Naive thymus-derived CD8-positive, alpha-beta T cell (primary cell): ENCODE measurements around the gene SHISA6. TPM values are rescaled to one million over a fixed set of nuclear protein-coding genes. Genes with fewer than 3 reads are reported as not detected.
"Not testable (repeated sequence)": the region's sequence is repeated elsewhere in the genome, so short reads cannot be mapped to it uniquely, and the experiment has no call there.

Experiments
- ATAC-seq, 2 donors: fragments of 150-1000 bp; cut with Tn5 transposase in 1 of 2; sonication (Bioruptor Pico), chemical (Tn5 transposase) in 1 of 2; 1 replicate in 1 of 2; 2 replicates in 1 of 2; pipeline ENCODE4 v1.10.0; 2021; ENCODE audit warnings: mild to moderate bottlenecking in 2 of 2, moderate library complexity in 2 of 2
- POLR2A ChIA-PET: fragments of 350-600 bp; sonication (Branson Sonifier 250); formaldehyde crosslinking; loops from one replicate; lab custom pipeline; 2021; ENCODE audit warnings: antibody characterized with exemption; lab: Charles Lee
- DNase-seq, 10 donors: peaks; one replicate each; pipeline versions ENCODE4 v3.0.0 to v3.0.0-alpha.2; 2020 to 2022
- H3K27ac Mint-ChIP-seq, 10 donors: one replicate each; pipeline ENCODE4 v1.8.0; 2020 to 2022; ENCODE audit warnings: mild to moderate bottlenecking in 10 of 10, mixed read lengths in 10 of 10, moderate library complexity in 4 of 10, inconsistent platforms in 1 of 10
- H3K27me3 Mint-ChIP-seq, 5 donors: one replicate each; pipeline ENCODE4 v1.8.0; 2021 to 2022; ENCODE audit warnings: mixed read lengths in 5 of 5
- H3K36me3 Mint-ChIP-seq, 3 donors: one replicate each; pipeline ENCODE4 v1.8.0; 2020 to 2022; ENCODE audit warnings: mixed read lengths in 3 of 3, mild to moderate bottlenecking in 2 of 3, inconsistent platforms in 1 of 3
- H3K4me1 Mint-ChIP-seq, 4 donors: one replicate each; pipeline ENCODE4 v1.8.0; 2021 to 2022; ENCODE audit warnings: mixed read lengths in 4 of 4
- H3K4me3 Mint-ChIP-seq, 10 donors: one replicate each; pipeline ENCODE4 v1.8.0; 2020 to 2022; ENCODE audit warnings: mild to moderate bottlenecking in 10 of 10, mixed read lengths in 10 of 10, moderate library complexity in 6 of 10, inconsistent platforms in 1 of 10
- H3K9me3 Mint-ChIP-seq, 9 donors: one replicate each; pipeline ENCODE4 v1.8.0; 2020 to 2022; ENCODE audit warnings: mixed read lengths in 9 of 9, mild to moderate bottlenecking in 3 of 9, inconsistent platforms in 1 of 9, moderate library complexity in 1 of 9
- polyA plus RNA-seq, 3 donors: library from polyadenylated mRNA; unstranded; fragments of 300-500 nt; fragmentation: Illumina TruSeq; gene quantifications; one replicate each; pipeline ENCODE4 v1.2.3, GENCODE V29; 2021
- total RNA-seq, 8 experiments: library from RNA in 2 of 8; stranded (reverse) in 2 of 8; gene quantifications; one replicate each; pipeline ENCODE4 v1.2.3 and lab custom pipeline; 2021 to 2026

The SHISA6 gene
- total and polyA plus RNA-seq, 5 experiments from 2014 or later = not detected

DNA sequence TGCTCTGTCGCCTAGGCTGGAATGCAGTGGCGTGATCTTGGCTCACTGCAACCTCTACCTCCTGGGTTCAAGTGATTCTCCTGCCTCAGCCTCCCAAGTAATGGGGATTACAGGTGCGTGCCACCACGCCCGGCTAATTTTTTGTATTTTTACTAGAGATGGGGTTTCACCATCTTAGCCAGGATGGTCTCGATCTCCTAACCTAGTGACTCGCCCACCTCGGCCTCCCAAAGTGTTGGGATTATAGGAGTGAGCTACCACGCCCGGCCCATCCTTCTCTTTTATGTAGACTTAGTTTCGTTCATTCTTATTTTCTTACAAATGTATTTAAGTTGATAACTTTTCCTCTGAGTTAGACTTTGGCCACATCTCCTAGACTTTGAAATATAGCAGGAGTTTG, 75.4 kb downstream of the SHISA6 start:
- ATAC-seq, H3K4me1 Mint-ChIP-seq, H3K27ac Mint-ChIP-seq, DNase-seq, POLR2A ChIA-PET, H3K36me3 Mint-ChIP-seq, H3K4me3 Mint-ChIP-seq, H3K9me3 Mint-ChIP-seq: not testable (repeated sequence)
- peaks cover 0 to 16% (median 7%) of the 10 kb centered on the region in 5 donors for H3K27me3 Mint-ChIP-seq

DNA sequence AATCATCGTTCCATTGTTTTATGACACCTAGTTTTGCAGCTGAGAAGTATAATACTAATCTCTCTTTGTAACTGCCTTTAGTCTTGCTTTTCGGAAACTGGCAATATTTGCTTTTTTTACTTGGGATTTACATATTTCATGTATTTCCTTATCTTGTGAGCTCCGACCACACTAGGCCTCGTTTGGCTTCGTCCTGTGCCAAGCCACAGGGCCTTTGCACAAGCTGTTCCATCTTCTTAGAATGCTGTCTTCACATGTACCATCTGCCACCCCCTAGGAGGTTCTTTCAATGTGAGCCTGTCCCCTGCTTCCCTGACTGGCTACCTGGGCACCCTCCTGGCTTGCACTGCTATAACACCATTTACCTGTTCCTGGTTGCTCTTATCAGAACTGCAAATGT, 77.2 kb downstream of the SHISA6 start:
- Mint-ChIP-seq H3K27me3 (peaks cover 0 to 16% (median 10%) of the 10 kb centered on the region in 5 donors), H3K4me3 (no peak overlapping the region), H3K9me3 (peaks cover 0 to 5% (median 0%) of the 10 kb centered on the region in 9 donors), H3K36me3 (no peaks in the 10 kb centered on the region), H3K4me1 (no peaks in the 10 kb centered on the region), H3K27ac (no peak overlapping the region)
- no peak for ATAC-seq
- POLR2A ChIA-PET = no interaction called here
- DNase-seq = no peak

DNA sequence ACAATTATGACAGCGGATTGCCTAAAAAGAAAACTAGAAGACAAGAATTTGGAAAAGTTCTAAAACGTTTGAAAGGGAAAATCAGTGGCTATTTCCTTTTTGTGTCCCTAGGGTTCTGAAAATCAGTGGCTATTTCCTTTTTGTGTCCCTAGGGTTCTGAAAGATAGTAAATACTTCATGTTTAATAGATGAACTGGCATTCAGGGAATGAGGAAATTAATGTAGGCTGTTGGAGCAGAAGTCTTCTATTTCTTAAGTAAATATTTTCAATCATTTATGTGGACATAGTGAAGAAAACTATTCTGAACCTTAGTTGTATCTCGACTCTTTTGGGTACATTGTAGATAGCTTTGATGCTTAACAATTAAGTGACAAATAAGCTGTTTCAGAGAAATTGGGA, 78.9 kb downstream of the SHISA6 start:
- H3K4me1 Mint-ChIP-seq = no peaks in the 10 kb centered on the region
- no peaks in the 10 kb centered on the region for H3K36me3 Mint-ChIP-seq
- DNase-seq (no peak), ATAC-seq (no peak)
- H3K27ac Mint-ChIP-seq = no peak overlapping the region
- peaks cover 0 to 8% (median 0%) of the 10 kb centered on the region in 9 donors for H3K9me3 Mint-ChIP-seq
- H3K4me3 Mint-ChIP-seq = no peak overlapping the region
- POLR2A ChIA-PET = no interaction called here
- peaks cover 0 to 16% (median 10%) of the 10 kb centered on the region in 5 donors for H3K27me3 Mint-ChIP-seq

DNA sequence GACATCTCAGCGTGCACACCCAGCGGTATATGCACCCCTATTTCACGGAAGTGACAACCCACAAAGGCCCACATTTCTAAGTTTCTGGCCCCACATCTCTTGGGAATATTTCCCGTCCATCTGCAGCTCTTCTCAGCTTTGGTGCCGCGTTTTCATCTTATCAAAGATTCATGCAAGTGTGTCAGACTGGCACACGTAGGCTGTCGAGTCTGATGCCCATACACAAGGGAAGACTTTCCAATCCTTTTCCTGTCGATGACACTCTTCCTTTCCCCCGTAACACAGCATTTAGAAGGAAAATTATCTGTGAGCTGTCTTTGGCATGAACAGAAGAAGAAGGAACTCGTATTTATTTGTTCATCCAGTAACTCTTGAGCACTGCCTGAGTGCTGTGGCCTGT, 83.0 kb downstream of the SHISA6 start:
- H3K9me3 Mint-ChIP-seq = peaks cover 0 to 8% (median 3%) of the 10 kb centered on the region in 9 donors
- no peak for ATAC-seq
- no peaks in the 10 kb centered on the region for H3K4me1 Mint-ChIP-seq
- no peak for DNase-seq
- H3K27me3 Mint-ChIP-seq = peaks cover 0 to 15% (median 10%) of the 10 kb centered on the region in 5 donors
- no peak overlapping the region for H3K27ac Mint-ChIP-seq
- H3K4me3 Mint-ChIP-seq = no peak overlapping the region
- POLR2A ChIA-PET = no interaction called here
- no peaks in the 10 kb centered on the region for H3K36me3 Mint-ChIP-seq

- DNase-seq = no peak
- Mint-ChIP-seq H3K27ac (no peak overlapping the region), H3K27me3 (peaks cover 0 to 13% (median 6%) of the 10 kb centered on the region in 5 donors), H3K36me3 (no peaks in the 10 kb centered on the region), H3K4me1 (no peaks in the 10 kb centered on the region), H3K9me3 (peaks cover 0 to 8% (median 3%) of the 10 kb centered on the region in 9 donors), H3K4me3 (no peak overlapping the region)
- ATAC-seq = no peak
- POLR2A ChIA-PET = no interaction called here
Observed at GRCh38 chr17:11324846-11325420, 83.9 kb downstream of the SHISA6 start.

GRCh38 chr17:11326492-11326891, 85.5 kb downstream of the SHISA6 start:
- no peak for DNase-seq
- no peaks in the 10 kb centered on the region for H3K36me3 Mint-ChIP-seq
- H3K4me1 Mint-ChIP-seq = no peaks in the 10 kb centered on the region
- POLR2A ChIA-PET = no interaction called here
- H3K9me3 Mint-ChIP-seq = peaks cover 0 to 8% (median 1%) of the 10 kb centered on the region in 9 donors
- no peak overlapping the region for H3K4me3 Mint-ChIP-seq
- no peak for ATAC-seq
- peaks cover 0 to 10% (median 3%) of the 10 kb centered on the region in 5 donors for H3K27me3 Mint-ChIP-seq
- no peak overlapping the region for H3K27ac Mint-ChIP-seq

DNA sequence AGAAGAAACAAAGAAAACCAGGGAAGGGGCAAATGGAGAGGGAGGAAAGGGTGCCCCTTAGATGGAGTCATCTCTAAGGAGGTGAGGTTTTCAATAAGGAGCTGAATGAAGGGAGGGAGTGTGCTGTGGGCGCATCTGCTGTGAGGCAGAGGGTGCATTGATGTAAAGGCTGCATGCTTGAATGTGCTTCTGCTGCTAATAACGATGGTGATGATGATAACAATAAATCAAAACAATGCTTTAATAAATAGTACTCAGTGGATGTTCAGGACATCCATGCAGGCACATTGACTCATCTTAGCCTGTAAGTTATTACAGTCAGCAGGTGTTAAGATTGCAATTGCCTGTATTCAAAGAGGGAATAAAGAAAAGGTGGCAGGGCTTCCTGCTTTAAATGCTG, 87.8 kb downstream of the SHISA6 start:
- H3K36me3 Mint-ChIP-seq = no peaks in the 10 kb centered on the region

GRCh38 chr17:11330006-11330405, 89.0 kb downstream of the SHISA6 start:
- POLR2A ChIA-PET = no interaction called here
- DNase-seq (no peak), ATAC-seq (no peak)
- Mint-ChIP-seq H3K9me3 (peaks cover 0 to 3% (median 0%) of the 10 kb centered on the region in 9 donors), H3K27ac (no peak overlapping the region), H3K4me1 (no peaks in the 10 kb centered on the region), H3K36me3 (no peaks in the 10 kb centered on the region), H3K4me3 (no peak overlapping the region), H3K27me3 (peaks cover 0 to 7% (median 0%) of the 10 kb centered on the region in 5 donors)

More for the DNA sequence above, 87.8 kb downstream of the SHISA6 start:
- ATAC-seq = no peak
- Mint-ChIP-seq H3K9me3 (peaks cover 0 to 8% (median 0%) of the 10 kb centered on the region in 9 donors), H3K27ac (no peak overlapping the region), H3K4me3 (no peak overlapping the region), H3K4me1 (no peaks in the 10 kb centered on the region), H3K27me3 (peaks cover 0 to 10% (median 3%) of the 10 kb centered on the region in 5 donors)
- POLR2A ChIA-PET = no interaction called here
- DNase-seq = no peak

GRCh38 chr17:11330826-11331225, 89.8 kb downstream of the SHISA6 start:
- POLR2A ChIA-PET = no interaction called here
- H3K27me3 Mint-ChIP-seq = peaks cover 0 to 7% (median 0%) of the 10 kb centered on the region in 5 donors
- H3K9me3 Mint-ChIP-seq = peaks cover 0 to 2% (median 0%) of the 10 kb centered on the region in 9 donors
- no peak for DNase-seq
- no peak overlapping the region for H3K27ac Mint-ChIP-seq
- no peaks in the 10 kb centered on the region for H3K4me1 Mint-ChIP-seq
- no peak overlapping the region for H3K4me3 Mint-ChIP-seq
- H3K36me3 Mint-ChIP-seq = no peaks in the 10 kb centered on the region
- no peak for ATAC-seq

DNA sequence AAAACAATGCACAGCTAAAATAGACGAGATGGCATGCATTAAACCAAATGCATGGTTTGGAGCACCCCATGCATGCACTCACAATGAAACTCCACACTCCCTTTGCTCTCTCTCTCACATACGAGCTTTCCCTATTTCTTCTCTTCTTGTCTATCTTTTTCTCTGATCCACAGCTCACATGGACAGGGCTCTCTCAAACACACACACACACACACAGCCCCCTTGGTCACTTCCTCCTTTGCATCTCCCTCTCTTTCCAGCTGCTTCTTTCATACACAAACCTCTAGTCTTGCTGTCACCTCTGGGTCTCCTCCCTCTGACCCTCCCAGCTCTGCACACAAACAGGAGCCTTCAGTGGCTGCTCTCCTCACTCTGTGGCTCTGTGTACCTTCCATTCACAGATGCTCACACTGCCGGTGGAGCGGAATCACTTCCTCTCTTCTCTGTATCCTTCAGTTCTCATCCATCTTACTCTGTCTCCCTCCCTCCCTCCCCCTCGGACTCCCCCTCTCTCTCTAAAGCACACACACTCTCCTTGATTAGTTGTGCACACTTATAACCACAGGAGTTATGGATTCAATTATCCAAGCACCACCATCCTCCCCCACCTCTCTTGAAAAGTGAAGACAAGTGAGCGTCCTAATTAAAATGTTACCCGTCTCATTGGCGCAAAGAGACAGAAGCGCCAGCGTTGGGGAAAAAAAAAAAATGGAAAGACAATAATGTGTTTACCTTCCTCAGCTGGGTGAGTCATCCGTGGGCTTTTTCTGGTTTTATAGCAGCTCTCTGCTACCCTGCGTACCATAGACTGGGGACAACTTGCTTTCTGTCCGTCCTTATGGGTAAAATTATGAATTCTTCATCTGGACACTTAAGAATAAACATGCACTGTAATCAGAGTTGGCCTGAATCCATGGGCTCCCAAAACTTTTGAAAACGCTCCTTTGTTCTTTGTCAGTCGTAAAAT, 90.8 kb downstream of the SHISA6 start:
- Mint-ChIP-seq H3K27ac (peak overlapping the region in 1 of 10 donors; percentile 16), H3K4me1 (no peaks in the 10 kb centered on the region), H3K36me3 (no peaks in the 10 kb centered on the region), H3K4me3 (no peak overlapping the region), H3K27me3 (peaks cover 0 to 10% (median 0%) of the 10 kb centered on the region in 5 donors), H3K9me3 (no peaks in the 10 kb centered on the region)
- ATAC-seq (no peak), DNase-seq (no peak)
- POLR2A ChIA-PET = no interaction called here

- peaks cover 0 to 14% (median 0%) of the 10 kb centered on the region in 5 donors for H3K27me3 Mint-ChIP-seq
- no peak overlapping the region for H3K4me3 Mint-ChIP-seq
- H3K4me1 Mint-ChIP-seq = no peaks in the 10 kb centered on the region
- no peak for ATAC-seq
- no peak overlapping the region for H3K27ac Mint-ChIP-seq
- no peak for DNase-seq
- H3K9me3 Mint-ChIP-seq = no peaks in the 10 kb centered on the region
- POLR2A ChIA-PET = no interaction called here
- no peaks in the 10 kb centered on the region for H3K36me3 Mint-ChIP-seq
Observed at GRCh38 chr17:11332706-11333105, 91.7 kb downstream of the SHISA6 start.

DNA sequence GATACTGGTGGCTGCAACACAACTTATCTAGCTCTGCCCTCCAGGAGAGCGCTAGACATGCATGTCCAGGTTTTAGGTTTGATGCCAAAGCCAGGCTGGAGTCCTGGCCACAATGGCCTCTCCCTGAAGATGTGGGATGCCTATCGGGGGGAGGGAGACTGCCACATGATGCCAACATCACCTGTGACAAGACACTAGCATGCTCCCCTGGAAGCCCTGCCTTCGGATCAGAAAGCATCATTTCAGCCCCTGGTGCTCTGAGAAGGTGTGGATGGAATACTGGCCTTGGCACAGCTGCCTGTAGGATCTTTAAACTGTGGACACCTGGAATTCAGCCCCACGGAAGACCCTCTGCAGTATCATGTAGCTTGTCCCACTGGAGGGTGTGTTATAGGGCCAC, 93.5 kb downstream of the SHISA6 start:
- no peak for ATAC-seq
- no peaks in the 10 kb centered on the region for H3K4me1 Mint-ChIP-seq
- POLR2A ChIA-PET = no interaction called here
- no peak overlapping the region for H3K4me3 Mint-ChIP-seq
- peaks cover 0 to 12% (median 0%) of the 10 kb centered on the region in 5 donors for H3K27me3 Mint-ChIP-seq
- no peak for DNase-seq
- H3K9me3 Mint-ChIP-seq = no peaks in the 10 kb centered on the region
- H3K36me3 Mint-ChIP-seq = no peaks in the 10 kb centered on the region
- H3K27ac Mint-ChIP-seq = no peak overlapping the region

- ATAC-seq (no peak), DNase-seq (no peak)
- POLR2A ChIA-PET = no interaction called here
- Mint-ChIP-seq H3K27me3 (peaks cover 0 to 7% (median 0%) of the 10 kb centered on the region in 5 donors), H3K4me3 (no peak overlapping the region), H3K27ac (no peak overlapping the region), H3K9me3 (no peaks in the 10 kb centered on the region), H3K36me3 (no peaks in the 10 kb centered on the region), H3K4me1 (no peaks in the 10 kb centered on the region)
Observed at GRCh38 chr17:11336290-11336689, 95.3 kb downstream of the SHISA6 start.
